ENCODE measurements around the gene ZSWIM1.

ZSWIM1 gene

GRCh38 chr20:45933266-45934045, 52.4 kb downstream of the ZSWIM1 start:
- peak; percentile 78 to 80 for DNase-seq

GRCh38 chr20:45934046-45934585, 53.1 kb downstream of the ZSWIM1 start:
- peak; percentile 83 to 87 for DNase-seq
